Neural crest cell (in vitro differentiated cells): ENCODE data around the gene VWA8. TPM values are rescaled to one million over a fixed set of nuclear protein-coding genes. Genes with fewer than 3 reads are reported as not detected.

ENCODE experiments used
- DNase-seq: peaks from one replicate; pipeline ENCODE4 v3.0.0; 2021; ENCODE audit warnings: low read depth, mixed read lengths, low spot score
- H3K27ac Mint-ChIP-seq: one replicate; pipeline ENCODE4 v1.8.0; 2021; ENCODE audit warnings: mild to moderate bottlenecking, mixed read lengths; ENCODE audit not compliant: unreplicated experiment
- H3K27me3 Mint-ChIP-seq: 2 replicates; pipeline ENCODE4 v1.8.0; 2021; ENCODE audit warnings: low read depth, mild to moderate bottlenecking, mixed read lengths
- H3K36me3 Mint-ChIP-seq: 2 replicates; pipeline ENCODE4 v1.8.0; 2021; ENCODE audit warnings: low read depth, mild to moderate bottlenecking, mixed read lengths
- H3K4me1 Mint-ChIP-seq: 2 replicates; pipeline ENCODE4 v1.8.0; 2021; ENCODE audit warnings: mixed read lengths
- H3K4me3 Mint-ChIP-seq: one replicate; pipeline ENCODE4 v1.8.0; 2021; ENCODE audit warnings: mild to moderate bottlenecking, mixed read lengths
- H3K9me3 Mint-ChIP-seq: 2 replicates; pipeline ENCODE4 v1.8.0; 2021; ENCODE audit warnings: mixed read lengths
- total RNA-seq: library from RNA; stranded (reverse); gene quantifications from 2 replicates; pipeline ENCODE4 v1.2.1, GENCODE V29; 2021
- TF ChIP-seq, protein P1 (sequence below): fragments of 200-600 bp; sonication (generic); conservative IDR thresholded peaks from 2 replicates; pipeline ENCODE4 v1.5.0; 2021; ENCODE audit warnings: antibody characterized with exemption, mild to moderate bottlenecking

VWA8 gene
- total RNA-seq, 1 donor from 2014 or later: 19.5 TPM

DNA sequence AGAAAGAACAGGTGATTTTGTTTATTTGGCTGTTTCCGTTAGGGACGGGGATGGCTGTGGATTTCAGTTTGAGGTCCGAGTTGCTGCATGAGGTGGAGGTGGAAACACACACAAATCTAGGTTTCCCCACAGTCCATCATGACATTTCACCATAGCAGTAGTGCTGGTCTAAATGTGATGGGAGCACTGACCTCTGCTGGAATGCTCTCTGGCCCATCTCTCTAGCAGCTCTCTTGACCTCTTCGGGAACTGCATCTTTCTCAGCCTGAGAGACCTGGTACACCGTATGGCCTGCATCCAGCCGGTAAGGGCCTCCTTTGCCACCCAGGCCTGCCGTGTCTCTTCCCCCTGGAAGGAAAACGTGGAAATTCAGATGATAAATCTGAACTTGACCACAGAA is 349.5 kb downstream of the VWA8 start:
- TF ChIP-seq, protein P1, sequence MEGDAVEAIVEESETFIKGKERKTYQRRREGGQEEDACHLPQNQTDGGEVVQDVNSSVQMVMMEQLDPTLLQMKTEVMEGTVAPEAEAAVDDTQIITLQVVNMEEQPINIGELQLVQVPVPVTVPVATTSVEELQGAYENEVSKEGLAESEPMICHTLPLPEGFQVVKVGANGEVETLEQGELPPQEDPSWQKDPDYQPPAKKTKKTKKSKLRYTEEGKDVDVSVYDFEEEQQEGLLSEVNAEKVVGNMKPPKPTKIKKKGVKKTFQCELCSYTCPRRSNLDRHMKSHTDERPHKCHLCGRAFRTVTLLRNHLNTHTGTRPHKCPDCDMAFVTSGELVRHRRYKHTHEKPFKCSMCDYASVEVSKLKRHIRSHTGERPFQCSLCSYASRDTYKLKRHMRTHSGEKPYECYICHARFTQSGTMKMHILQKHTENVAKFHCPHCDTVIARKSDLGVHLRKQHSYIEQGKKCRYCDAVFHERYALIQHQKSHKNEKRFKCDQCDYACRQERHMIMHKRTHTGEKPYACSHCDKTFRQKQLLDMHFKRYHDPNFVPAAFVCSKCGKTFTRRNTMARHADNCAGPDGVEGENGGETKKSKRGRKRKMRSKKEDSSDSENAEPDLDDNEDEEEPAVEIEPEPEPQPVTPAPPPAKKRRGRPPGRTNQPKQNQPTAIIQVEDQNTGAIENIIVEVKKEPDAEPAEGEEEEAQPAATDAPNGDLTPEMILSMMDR: no peak
- Mint-ChIP-seq H3K36me3 (peaks cover 22% of the 10 kb centered on the region), H3K27ac (no peak overlapping the region), H3K4me3 (no peak overlapping the region), H3K9me3 (no peaks in the 10 kb centered on the region), H3K27me3 (no peaks in the 10 kb centered on the region), H3K4me1 (peaks cover 8% of the 10 kb centered on the region)
- no peak for DNase-seq

DNA sequence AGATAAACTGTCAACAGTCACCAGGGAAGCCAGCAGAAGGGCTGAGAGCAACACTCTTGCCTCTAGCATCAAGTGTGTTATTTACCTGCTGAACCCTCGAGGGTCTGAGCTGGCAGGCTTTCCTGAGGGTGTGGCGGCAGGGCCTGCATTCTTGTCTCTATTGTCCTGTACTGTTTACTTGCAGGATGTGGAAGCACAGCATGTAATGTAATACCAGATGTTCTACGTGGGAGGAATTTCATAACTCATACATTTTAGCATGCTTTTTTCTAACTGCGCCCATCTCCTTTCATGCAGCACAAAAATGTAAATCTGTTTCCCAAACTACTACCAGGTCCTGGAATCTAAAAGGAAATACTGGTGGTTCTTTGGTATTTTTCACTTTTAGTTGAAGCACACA is 350.5 kb downstream of the VWA8 start:
- Mint-ChIP-seq H3K4me1 (peaks cover 8% of the 10 kb centered on the region), H3K27me3 (no peaks in the 10 kb centered on the region), H3K27ac (no peak overlapping the region), H3K36me3 (peaks cover 22% of the 10 kb centered on the region), H3K9me3 (no peaks in the 10 kb centered on the region), H3K4me3 (no peak overlapping the region)
- TF ChIP-seq, protein P1: no peak
- DNase-seq: no peak

DNA sequence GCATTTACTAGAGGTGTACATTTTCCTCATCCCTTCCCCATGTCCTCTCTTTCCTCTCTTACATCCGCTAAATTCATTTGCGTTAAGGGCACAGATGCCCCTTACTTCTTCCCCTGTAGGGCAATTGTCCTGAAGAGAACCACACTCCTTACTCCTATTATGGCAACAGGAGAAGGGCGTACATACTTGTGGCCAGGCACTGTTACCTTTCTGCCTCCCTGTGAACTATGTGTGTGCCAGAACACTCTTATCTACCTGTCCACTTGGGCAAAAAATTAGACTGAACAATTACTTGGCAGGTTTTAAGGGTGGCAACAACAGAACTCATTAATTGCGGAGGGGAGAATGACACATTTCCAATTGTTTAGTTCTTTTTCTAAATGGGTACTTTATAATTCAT is 351.1 kb downstream of the VWA8 start:
- no peak for DNase-seq
- Mint-ChIP-seq H3K27me3 (no peaks in the 10 kb centered on the region), H3K4me3 (no peak overlapping the region), H3K9me3 (no peaks in the 10 kb centered on the region), H3K27ac (peak overlapping the region; percentile 1), H3K36me3 (peaks cover 24% of the 10 kb centered on the region), H3K4me1 (peaks cover 8% of the 10 kb centered on the region)
- TF ChIP-seq, protein P1: no peak

DNA sequence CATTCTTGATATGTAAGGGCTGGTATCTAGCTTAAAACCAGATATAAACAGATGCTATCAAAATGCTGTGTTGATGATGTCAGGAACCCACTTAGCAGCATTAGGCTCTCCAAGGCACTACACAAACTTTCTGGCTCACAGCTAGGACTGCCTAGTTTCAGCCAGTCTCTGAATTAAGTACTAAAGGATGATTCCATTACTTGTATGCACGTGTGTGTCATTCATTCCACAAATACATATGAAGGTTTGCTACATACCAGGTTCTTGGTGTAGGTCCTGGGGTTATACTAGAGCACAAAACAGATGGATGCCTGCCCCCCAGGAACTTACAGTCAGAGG is 352.1 kb downstream of the VWA8 start:
- Mint-ChIP-seq H3K27ac (no peak overlapping the region), H3K4me1 (peaks cover 1% of the 10 kb centered on the region), H3K27me3 (no peaks in the 10 kb centered on the region), H3K9me3 (no peaks in the 10 kb centered on the region), H3K36me3 (peaks cover 19% of the 10 kb centered on the region), H3K4me3 (no peak overlapping the region)
- TF ChIP-seq, protein P1: no peak
- DNase-seq: no peak

DNA sequence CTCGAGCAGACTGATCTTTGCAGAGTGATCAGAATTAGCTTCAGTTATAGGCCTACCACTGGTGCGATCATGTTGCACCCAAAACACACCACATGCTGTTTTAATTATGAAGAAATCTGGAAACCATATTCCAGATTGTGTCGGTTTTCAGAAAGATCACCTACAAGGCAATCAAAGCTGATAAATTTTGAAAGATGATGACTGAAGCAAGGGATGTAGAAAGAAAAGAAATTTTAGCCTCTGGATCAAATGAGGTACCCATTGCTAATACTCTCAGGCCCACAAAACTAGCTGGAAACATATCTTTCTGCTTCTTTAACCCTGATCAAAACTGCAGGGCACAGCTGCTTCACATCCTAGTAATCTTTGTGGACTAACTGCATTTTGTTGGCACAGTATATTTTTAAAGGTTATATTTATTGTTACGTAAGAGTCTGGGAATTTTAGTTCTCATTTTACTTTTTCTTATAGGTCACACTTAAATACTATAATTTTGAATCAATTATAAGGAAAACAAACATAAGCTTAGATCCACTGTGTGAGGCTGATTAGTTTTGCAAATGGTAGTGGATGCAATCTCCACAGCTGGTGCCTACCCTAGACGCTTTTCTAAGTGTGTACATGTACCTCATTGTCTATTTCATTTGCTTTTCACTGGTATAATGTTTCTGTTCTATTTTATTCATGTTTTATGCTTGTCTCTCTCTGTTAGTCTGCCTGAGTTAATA is 352.6 kb downstream of the VWA8 start:
- TF ChIP-seq, protein P1: no peak
- no peaks in the 10 kb centered on the region for H3K9me3 Mint-ChIP-seq

More for the DNA sequence above, 352.6 kb downstream of the VWA8 start:
- Mint-ChIP-seq H3K27ac (no peak overlapping the region), H3K4me3 (no peak overlapping the region), H3K4me1 (no peaks in the 10 kb centered on the region), H3K27me3 (no peaks in the 10 kb centered on the region), H3K36me3 (peaks cover 19% of the 10 kb centered on the region)
- DNase-seq: no peak
